Activated CD8-positive, alpha-beta memory T cell treated with anti-CD3 and anti-CD28 coated beads, Interleukin-2, amount 50 U/mL, for 48 hours (primary cell): ENCODE results near the gene LRGUK.
"Not testable (repeated sequence)": the region's sequence is repeated elsewhere in the genome, so short reads cannot be mapped to it uniquely, and the experiment has no call there.

ENCODE experiments used
- DNase-seq: peaks from one replicate; pipeline ENCODE4 v3.0.0-alpha.2; 2020

LRGUK gene

DNA sequence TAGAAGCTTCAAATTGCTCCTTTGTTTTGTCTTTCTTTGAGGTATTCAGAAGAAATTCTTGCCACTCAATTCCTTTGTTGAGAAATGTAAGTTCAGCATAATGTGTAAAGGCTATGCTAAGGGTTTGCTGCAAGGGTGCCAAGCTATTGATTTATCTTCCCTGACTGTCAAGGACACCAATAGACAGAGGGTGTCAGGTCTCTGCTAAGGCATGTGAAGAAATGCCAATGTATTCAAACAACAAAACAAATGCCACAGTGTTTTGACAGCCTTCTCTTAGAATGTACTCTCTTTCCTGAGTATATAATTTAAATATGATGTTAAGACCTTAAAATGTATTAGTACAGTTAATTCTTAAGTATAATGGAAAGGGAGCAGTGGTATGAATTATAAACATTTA, 62.4 kb downstream of the LRGUK start:
- DNase-seq, result no peak

DNA sequence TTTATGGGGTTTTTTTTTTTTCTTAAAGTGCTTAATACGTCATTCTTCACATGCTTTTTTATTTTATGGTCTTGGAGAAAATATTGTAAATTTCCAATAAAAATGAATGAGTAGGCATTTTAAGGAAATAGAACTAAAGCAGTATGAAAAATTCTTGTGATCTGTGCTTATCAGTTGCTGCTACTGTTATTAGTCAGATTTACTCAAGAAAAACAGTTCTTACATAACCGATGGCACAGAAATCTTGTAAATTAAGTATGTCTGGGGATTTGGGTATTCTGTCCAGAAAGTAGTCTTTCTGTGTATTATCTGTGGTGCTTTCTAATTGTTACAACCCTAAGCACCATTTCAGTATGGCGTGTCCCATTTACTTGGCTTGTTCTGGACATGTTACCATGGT, 64.7 kb downstream of the LRGUK start:
- no peak for DNase-seq

DNA sequence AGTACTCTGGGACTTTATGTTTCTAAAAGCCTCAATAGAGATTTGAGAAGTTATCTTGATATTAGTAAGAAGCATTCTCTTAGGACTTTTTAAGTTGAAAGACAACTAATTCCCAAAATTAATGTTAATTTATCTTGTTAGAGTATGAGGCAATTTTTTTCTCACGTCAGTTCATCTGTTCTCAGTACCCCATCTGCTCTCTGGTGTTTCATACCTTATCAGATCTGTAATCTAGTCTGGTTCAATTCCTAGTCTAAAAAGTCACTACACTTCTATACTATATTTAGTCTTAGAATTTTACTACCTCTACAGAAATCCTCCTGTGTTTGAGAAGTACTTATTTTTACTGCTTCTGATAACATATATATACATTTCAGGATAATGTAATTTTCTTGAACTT, 66.1 kb downstream of the LRGUK start:
- DNase-seq, result no peak

DNA sequence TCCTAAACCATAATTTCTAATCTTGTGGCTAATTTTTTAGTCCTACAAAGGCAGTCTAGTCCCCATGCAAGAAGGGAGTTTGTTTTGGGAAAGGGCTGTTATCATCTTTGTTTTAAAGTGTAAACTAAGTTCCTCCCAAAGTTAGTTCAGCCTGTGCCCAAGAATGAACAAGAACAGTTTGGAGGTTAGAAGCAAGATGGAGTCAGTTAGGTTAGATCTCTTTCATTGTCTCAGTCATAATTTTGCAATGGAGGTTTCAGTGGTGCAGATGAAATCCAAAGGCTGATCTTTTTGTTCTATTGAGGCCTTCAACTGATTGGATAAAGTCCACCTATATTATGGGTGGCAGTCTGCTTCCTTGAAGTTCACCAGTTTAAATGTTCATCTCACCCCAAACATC, 68.1 kb downstream of the LRGUK start:
- no peak for DNase-seq

DNA sequence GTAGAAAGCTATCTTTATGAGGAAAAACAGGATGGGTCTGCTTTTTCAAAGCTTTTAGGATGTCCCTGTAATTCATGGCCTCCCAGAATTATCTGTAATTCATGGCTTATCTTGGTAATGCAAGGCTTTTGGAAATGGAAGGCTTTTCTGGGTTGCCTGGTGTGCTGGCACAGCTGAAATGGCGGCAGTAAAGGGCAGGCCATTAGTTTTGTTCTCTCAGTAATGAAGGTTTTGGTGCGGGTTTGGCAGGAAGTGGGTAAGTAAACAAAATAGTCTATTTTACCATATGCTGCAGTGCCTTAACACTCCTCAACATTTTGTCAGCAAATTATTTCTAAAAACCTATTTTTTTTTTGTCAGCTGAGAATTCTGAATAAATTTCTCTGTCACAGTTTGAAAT, 69.3 kb downstream of the LRGUK start:
- no peak for DNase-seq

DNA sequence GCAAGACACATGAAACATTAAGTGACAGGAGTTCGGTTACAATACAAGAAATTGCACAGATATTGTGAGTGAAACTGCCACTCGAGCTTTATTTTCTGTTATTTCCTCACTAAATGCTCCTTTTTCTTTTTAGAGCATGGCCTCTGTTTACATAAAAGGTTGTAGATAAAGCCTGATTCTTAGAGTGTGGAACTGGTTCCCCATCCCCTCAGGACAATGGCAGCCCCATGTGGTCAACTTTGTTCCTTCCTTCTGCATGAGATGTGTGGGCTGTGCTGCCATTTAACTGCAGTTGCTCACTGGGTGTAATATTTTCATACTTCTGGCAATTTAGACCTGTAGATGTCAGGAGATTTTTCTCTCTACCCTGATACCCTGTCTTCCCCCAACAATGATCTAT, 70.2 kb downstream of the LRGUK start:
- DNase-seq, result no peak

DNA sequence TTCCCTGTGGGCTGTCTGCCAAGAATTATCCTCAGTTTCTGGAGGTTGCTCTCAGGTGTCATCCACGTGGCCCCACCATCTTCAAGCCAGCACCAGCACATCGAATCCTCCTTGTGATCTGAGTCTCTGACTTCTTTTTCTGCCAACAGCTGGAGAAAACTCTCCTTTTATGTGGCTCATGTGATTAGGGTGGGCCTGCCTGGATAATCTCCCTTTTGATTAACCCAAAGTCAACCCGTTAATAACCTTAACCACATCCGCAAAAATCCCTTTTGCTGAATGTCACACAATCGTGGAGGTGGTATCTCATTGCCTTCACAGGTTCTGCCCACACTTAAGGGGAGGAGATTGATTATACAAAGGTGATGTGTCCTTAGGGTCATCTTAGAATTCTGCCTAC, 73.8 kb downstream of the LRGUK start:
- no peak for DNase-seq

DNA sequence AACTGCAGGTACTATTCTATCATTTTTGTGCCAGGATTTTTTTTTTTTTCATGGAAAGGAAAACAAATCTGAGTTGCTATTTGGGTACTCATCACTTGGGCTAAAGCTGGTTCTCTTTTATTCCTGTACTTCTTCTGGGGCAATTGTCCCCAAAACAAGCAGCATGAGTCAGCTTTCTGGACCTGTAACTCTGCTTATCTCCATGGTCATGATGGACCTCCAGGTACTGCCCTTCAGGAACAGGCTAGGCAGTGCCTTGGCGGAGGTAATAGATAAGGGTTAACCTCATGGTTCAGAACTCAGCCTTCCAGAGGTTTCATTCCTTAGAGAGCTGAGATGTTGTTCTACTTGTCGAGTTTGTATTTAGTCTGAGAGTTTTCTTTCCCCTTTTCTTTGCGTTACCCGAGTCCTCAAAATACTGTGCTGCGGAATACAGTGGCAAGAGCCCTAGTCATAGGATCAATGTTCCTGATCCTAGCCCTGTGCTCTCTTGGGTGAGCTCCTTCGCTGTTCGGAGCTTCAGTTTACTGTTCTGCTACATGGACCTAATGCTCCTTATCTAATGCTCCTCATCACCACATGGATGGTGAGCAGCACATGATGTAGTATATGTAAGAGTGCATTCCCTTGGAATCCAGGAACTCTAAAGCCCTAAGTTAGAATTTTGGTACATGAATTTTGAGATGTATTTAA, 74.6 kb downstream of the LRGUK start:
- no peak for DNase-seq

DNA sequence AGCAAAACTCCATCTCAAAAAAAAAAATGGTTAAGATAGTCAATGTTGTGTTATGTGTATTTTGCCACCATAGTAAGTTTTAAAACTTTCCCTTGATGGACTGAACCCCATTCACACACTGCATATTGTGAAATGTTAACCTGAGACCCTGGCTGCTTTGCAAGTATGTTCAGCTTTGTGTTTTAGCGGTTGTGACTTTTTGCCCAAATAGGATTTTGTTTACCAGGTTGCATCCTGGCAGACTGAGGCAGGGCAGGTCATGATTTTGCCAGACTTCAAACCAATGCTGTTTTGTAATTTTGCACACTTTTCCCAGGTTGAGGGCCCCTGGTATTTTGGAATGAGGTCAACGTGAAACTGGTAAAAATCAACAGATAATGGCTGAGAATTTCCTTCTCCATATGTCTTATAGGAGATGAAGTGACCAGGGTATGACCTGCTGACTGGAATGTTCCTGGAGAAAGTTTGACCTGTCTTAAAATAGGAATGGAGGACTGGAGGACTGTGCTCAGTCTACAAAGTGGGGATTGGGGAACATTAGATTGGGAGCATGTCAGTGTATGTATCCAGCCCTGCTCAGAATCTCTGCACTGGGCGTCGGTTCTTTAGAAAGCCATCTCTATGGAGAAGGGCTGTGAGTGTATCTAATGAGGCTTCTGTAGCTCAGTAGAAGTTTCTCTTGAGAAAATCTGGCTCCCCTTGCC, 76.2 kb downstream of the LRGUK start:
- DNase-seq, result no peak

DNA sequence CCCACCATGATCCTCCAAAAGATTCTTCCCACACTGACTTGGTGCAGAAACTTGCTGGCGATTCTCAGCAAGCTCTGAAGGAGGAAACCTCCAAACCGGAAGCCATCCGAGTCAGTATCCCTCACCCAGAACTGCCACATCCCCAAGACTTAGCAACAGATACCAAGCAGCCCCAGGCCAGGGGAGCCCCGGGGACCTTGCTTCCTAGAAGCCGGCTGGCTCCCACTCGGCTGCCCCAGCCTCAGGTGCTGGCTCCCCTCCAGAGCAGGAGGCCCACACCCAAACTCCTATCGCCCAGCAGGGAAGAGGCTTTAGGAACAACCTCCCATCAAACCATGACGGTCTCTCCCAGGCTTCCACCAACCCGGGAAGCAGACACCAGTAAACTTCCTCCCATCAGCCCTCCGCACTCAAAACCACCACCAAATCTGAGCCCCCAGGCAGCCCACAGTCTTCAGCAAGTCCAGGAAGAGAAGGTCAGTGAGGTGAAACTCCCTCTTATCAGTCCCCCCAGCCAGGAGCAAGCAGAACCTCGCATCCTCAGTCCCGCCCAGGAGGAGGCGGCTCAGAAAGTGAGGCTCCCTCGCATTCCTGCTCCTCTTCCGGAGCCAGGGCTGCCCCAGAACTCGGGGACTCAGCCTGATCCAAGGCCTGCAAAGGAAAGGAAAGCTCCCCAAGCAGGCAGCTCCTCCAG, 82.3 kb downstream of the LRGUK start:
- no peak for DNase-seq

DNA sequence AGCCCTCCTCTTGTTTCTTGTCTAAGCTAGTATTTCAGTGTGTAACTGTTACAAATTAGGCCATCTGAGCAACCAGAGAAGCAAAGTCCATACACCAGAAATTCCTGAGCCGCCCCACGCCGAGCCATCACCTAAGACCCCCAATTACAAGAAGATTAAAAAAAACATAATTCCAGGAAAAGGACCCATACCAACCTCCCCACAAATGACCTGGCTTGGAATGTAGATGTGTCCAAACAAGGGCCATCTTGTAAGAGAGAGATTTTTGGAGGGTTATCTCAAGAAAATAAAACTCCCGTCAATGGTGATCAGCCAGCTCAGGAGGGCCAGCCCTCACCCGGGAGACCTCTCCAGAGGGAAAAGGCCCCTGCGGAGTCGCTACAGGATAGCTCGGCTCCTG, 83.1 kb downstream of the LRGUK start:
- DNase-seq, result no peak

DNA sequence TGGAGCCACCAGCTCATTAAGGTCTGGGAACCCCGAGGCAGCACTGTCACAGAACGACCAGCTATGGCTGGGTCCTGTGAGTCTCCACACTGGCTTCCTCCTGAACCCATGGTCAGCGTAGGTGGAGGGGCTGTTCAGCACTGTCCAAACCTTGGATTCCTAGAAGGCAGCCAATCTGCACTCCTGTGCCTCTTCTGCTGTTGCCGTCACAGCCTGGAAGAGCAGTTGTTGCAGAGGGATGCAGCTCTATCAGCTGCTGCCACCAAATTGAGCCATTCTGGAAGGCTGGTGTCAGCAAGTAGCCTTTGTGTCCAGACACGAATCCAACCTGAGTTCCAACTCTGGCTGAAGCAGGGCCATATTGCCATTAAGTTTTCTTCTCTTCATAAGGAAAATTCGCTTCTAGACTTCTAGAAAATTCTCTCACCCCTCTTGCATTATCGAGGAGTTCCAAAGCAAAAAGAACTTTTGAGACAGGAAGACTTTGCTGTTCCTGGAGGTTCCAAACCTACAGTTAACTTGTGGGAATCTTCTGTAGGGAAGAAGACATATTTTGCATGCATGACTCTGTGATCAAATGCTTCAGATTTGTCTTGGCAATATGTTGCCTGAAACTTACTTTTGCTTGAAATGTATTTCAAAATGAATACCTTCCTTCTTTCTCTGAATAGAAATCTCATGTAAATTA, 84.0 kb downstream of the LRGUK start:
- no peak for DNase-seq

DNA sequence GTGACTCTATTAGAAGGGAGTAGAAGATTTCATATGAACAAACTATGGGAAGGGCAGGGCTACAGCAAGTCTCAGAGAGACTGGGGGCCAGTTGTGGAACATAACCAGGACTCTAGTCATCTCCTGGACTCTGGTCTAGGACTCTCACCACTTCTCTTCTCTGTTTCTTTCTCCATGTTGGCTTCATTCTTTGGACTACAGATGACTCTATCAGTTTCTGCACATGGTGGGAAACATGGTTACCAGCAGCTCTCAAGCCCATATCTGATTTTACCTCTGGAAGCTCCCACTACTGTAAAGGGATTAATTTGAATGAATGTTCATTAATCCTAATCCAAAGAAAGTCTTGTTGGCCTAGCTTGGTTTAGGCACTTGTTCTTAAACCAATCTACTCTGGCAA, 84.7 kb downstream of the LRGUK start:
- DNase-seq, result no peak

DNA sequence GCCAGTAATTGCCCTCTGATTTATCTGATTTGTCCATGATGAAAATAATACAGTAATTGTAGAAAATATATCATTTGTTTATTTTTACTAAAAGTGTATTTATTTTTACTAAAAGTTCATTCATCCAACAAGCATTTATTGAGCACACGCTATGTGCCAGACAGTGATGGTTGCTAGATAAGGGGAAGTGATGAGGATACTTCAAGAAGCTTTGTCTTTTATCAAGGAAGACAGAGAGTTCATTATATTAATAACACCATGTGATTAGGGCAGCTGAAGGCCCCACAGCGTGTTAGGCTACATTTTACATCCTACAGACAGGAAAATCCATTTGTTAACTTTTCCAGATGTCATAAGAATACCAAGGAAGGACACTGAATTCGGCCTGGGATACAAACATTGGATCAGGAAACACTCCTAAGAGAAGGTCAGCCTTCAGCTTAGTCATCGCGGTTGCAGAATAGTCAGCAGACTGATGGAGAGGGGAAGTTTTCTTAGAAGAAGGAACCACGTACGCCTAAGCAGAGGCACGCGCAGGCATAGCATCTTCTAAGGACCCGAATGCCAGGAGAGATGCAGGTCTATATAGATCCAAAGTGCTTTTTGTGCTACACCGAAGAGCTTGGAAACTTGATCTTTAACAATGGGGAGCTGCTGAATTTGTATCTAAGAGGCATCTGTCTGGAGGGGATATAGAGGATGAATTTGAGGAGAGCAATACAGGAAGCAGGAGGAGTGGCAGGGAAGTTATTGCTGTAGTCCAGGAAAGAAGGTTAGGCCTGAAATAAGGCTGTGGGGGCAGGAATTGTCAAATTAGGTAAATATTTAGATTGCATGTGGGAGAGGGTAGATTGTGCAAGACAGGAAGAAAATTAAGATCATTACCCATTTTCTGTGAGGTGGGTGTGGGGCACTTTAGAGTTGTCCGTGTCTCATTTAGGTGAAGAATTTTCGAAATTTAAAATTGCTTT, 85.7 kb downstream of the LRGUK start:
- DNase-seq, result no peak

DNA sequence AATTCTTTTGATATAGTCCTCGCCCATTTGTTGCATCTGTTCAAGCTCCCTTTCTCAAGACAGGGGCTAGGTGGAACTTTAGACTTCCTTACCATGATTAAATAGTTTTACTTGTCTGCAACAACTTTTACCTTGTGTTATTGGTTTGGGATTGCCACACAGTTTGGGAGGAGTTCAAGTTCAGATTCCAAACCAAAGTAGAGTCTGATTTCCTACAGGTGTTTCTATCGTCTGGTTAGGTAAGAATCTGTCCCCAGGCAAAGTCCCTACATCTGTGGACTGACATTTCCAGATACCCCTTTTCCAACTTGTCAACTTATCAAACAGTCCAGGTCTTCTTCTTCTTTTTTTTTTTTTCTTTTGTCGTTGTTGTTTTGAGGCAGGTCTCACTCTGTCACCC, 93.1 kb downstream of the LRGUK start:
- DNase-seq, result no peak

DNA sequence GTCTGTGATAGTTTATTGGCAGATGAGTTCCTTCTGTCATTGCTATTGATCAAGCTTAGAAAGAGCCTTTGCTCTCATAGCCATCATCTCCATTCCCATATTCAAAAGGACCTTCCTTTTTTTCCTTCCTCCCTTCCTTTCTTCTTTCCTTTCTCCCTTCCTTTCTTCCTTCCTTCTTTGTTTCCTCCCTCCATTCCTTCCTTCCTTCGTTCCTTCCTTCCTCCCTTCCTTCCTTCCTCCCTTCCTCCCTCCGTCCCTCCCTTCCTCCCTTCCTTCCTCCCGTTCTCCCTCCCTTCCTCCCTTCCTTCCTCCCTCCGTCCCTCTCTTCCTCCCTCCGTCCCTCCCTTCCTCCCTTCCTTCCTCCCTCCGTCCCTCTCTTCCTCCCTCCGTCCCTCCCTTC, 104.2 kb downstream of the LRGUK start:
- not testable (repeated sequence) for DNase-seq

DNA sequence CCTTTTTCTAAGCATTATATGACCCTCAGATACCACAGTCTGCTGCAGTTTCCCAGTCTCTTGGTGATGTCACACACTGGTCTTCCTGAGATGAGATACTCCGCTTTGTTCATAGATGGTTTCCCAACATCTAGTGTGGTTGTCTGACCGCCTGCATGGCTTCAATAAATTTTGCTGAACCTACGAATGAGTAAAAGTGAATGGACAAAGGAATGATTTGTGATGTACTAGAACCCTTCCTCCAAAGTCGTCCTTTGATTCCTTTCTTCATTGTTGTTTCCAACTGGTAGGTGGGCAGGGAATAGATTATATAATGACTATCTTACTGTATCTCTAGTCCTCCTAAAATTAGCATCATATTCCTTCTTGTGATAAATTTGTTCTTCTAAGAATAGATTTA, 107.1 kb downstream of the LRGUK start:
- no peak for DNase-seq

DNA sequence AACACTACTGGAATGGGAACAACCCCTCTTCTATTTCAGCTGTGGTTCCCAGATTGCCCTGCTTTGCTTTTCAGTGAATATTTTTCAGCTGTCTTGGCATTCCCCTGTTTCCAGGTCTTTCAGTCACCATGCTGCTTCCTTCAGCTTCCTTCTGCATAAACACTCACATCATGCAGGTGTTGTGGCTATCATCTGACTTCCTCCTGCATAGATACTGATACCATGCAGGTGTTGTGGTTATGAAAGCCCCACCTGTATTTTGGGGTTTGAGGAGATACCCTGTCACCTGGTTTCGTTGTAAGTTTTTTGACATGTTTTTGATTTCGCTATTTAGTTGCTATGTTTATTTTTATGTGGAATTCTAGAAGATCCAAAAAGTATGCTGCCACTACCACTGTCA, 118.1 kb downstream of the LRGUK start:
- DNase-seq, result no peak

DNA sequence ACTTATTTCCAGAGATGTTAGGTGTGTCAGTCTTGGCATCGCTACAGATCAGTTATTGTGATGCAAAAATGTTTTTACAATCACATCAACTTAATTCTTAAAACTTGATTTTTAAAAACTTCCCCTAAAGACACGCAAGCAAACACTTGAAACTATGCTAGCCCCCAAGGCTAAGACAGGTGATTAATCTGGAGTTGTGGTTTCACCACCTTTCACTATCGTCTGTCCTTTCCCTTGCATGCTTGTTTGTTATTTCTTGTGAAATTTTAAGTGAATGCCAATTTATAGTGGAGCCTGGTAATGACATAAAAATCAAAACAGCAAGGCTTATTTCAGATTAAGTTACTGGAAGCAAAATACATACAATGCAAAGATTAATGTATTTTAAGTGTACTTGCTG, 119.2 kb downstream of the LRGUK start:
- no peak for DNase-seq

DNA sequence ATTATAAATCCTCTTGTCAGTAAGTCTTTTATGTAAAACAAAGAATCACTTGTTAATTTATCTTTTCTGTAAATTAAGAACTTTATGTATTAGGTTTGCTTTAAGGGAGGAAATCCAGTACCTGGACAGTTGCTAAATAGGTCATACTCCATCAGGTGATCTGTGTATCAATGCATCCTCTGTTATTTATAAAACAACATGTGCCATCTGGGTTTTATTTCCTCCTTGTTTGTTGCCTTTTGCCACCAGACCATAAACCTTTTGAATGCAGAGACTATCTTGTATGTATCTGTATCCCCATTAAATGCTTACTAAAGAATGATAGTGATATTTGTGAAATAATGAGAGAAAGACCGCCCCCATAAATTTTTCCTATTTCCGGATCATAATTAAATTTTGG, 119.6 kb downstream of the LRGUK start:
- no peak for DNase-seq

DNA sequence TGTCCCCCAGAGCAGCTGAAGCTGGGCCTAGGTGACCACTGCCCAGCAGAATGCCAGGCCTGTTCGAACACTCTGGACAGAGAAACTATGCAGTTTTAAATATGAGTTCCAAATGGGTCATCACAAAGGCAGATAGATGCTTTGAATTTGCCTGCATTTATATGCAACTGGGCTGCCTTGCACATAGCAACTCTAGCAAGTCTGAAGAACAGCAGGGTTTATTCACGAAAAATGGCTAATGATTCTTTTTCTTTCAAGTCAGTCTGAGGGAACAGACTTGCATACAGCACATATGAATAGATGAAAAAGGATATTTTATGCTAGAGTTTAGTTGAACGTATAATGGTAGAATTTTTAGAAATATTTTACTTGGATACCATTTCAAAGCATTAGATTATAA, 121.1 kb downstream of the LRGUK start:
- no peak for DNase-seq

DNA sequence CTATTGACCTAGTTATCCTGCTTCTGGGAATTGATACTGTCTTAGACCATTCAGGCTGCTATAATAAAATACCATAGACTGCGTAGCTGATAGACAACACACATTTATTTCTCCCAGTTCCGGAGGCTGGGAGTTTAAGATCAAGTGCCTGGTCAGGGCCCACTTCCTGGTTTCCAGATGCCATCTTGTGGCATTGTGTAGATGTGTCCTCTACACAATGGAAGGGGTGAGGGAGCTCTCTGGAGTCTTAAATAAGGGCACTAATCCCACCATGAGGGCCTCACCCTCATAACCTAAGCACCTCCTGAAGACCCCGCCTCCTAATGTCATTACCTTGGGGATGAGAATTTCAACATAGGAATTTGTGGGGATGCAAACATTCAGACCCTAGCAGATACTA, 127.2 kb downstream of the LRGUK start:
- DNase-seq, result no peak

DNA sequence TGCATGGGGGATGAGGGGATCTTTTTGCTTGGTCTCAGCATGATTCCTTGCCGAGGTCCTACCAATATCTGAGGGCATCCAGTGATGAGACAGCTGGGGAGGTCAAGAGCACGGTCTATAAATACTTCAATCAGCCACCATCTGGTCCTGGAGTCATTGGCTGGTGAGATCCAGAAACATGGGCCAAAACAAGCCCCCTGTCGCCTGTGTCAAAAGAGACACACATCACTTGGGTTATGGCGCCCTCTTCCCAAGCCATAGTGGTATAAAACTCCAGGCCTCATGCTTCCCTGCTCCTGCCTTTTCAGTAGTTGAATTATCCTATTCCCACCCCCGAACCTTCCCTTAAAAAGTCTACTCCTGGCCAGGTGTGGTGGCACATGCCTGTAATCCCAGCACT, 128.7 kb downstream of the LRGUK start:
- DNase-seq, result no peak
